ENCODE measurements around the gene HLCS.

GRCh38 chr21:36704281-36704957 lies 262.1 kb downstream of the HLCS start:
- TF ChIP-seq FOXJ3 (CRISPR knock-in tag; IDR thresholded peaks at IDR 0.05) = no peak
- no peak for TF ChIP-seq CTCF (IDR thresholded peaks at IDR 0.05)
- no peak for TF ChIP-seq TAF1 (IDR thresholded peaks at IDR 0.05; ENCODE audit: borderline replicate concordance, low read depth, low read length)
- TF ChIP-seq SMC3 (IDR thresholded peaks at IDR 0.05; ENCODE audit: low read depth, low read length) = no peak
